Measurements from ENCODE around the gene SLC4A1AP.

SLC4A1AP gene

DNA sequence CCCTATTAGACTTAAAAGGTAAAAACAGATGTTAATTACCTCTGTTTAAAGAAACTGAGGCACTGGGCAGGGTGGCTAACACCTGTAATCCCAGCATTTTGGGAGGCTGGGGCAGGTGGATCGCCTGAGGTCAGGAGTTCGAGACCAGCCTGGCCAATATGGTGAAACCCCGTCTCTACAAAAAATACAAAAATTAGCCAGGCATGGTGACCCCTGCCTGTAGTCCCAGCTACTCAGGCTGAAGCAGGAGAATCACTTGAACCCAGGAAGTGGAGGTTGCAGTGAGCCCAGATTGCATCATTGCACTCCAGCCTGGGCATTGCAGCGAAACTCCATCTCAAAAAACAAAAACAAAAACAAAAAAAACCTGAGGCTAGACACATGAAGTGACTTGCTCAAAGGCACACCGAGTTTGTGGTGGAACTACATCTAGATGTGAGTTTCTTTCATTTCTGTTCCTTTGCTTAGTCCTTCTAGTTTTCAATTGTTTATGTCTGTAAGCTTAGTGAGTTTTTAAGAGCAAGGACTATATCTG, 40.7 kb downstream of the SLC4A1AP start:
- no peak for TF ChIP-seq CTCF (conservative IDR thresholded peaks at IDR 0.05; ENCODE audit: low read depth, low read length)
- no peak for DNase-seq (ENCODE audit: low read depth)
- H3K4me3 ChIP-seq (ENCODE audit: low read depth, low read length): no peak overlapping the region

- DNase-seq (ENCODE audit: low read depth): peak; percentile 90
- no peak for TF ChIP-seq CTCF (conservative IDR thresholded peaks at IDR 0.05; ENCODE audit: low read depth, low read length)
- H3K4me3 ChIP-seq (ENCODE audit: low read depth, low read length): no peak overlapping the region
Observed at GRCh38 chr2:27705851-27706622, 42.3 kb downstream of the SLC4A1AP start.

DNA sequence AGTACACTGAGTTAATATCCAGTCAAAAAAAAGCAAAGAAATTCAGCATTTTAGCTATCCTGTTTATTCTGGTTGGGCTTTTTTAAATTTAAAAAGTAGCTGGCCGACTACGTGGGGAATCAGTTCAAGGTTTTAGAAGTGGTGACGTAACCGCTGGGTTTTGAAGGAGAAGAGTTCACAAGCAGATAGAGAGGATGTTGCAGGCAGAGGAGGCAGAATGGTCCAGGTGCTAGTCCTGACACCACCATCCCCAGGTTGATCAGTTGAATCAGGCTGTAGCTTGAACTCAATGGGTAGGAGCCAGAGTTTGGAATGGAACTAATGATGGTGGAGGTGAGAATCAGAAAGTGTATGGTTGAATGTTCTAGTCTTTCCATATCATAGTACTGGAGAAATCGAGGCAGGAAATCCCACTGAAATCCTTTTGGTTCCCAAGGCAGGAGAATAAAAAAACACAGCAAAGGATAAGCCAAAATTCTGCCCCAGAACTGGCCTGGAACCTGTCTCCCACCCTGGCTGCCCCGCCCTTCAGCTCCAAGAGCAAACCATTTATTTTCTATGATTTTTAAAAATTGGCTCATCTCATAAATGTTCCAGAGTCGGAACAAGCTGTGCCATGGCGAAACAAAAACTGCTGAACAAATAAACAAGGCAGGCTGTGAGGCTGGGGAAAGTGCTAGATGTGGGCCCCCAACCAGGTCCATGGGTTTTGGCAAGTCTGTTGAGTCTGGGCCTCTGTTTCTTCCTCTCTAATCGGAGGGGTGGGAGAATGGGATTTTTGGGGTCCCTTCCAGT, 44.0 kb downstream of the SLC4A1AP start:
- H3K4me3 ChIP-seq (ENCODE audit: low read depth, low read length): no peak overlapping the region
- TF ChIP-seq CTCF (conservative IDR thresholded peaks at IDR 0.05; ENCODE audit: low read depth, low read length): no peak
- peak; percentile 76 for DNase-seq (ENCODE audit: low read depth)

- no peak for TF ChIP-seq CTCF (conservative IDR thresholded peaks at IDR 0.05; ENCODE audit: low read depth, low read length)
- no peak overlapping the region for H3K4me3 ChIP-seq (ENCODE audit: low read depth, low read length)
- no peak for DNase-seq (ENCODE audit: low read depth)
Observed at GRCh38 chr2:27708257-27708654, 44.6 kb downstream of the SLC4A1AP start.

DNA sequence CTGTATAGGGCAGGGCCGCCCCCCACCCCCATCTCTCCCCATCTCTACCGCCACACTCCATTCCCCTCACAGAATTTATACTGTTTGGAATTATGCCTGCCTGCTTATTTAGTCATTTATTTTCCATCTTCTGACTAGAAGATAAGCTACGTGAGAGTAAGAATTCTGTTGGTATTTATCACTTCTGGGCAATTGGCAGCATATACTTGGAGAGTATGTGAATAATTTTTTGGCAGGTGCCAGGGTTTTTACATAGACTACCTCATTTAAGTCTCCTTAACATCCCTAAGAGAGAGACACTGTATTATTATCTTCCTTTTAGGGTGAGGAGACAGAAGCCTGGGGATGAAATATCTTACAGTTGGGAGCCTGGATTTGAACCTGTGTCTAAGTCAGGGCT, 45.0 kb downstream of the SLC4A1AP start:
- no peak for TF ChIP-seq CTCF (conservative IDR thresholded peaks at IDR 0.05; ENCODE audit: low read depth, low read length)

DNA sequence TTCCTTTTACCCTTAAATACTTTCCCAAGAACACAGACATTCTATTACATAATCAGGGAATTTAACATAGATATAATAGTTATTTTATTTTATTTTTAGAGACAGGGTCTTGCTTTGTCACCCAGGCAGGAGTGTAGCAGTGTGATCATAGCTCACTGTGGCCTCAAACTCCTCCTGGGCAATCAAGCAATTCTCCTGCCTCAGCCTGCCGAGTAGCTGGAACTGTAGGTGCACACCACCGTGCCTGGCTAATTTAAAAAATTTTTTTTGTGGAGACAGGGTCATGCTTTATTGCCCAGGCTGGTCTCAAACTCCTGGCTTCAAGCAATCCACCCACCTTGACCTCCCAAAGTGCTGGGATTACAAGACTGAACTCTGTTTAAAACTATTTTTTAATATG, 45.6 kb downstream of the SLC4A1AP start:
- DNase-seq (ENCODE audit: low read depth): no peak
- no peak overlapping the region for H3K4me3 ChIP-seq (ENCODE audit: low read depth, low read length)
- no peak for TF ChIP-seq CTCF (conservative IDR thresholded peaks at IDR 0.05; ENCODE audit: low read depth, low read length)

More for the DNA sequence above, 45.0 kb downstream of the SLC4A1AP start:
- no peak overlapping the region for H3K4me3 ChIP-seq (ENCODE audit: low read depth, low read length)
- no peak for DNase-seq (ENCODE audit: low read depth)

All from choroid plexus epithelial cell (primary cell).